K562 (cell line): ENCODE results near the gene KIF26B. TPM values are rescaled to one million over a fixed set of nuclear protein-coding genes. Genes with fewer than 3 reads are reported as not detected.

Source experiments
- ATAC-seq: fragments of 200-7000 bp; cut with Tn5 transposase; 3 replicates; pipeline ENCODE4 v1.9.1; 2020; ENCODE audit warnings: moderate library complexity
- BruUV-seq: library from RNA; stranded (reverse); fragments of 400-500 nt; replicated peaks from 2 replicates; lab custom pipeline; 2021; lab: Mats Ljungman, UMichigan
- CTCF ChIA-PET: fragments of 300-600 bp; formaldehyde crosslinking; extraction: SDS; loops from one replicate; lab custom pipeline; 2021; ENCODE audit warnings: low intra/inter-chr PET ratio; lab: Yijun Ruan, JAX
- POLR2A ChIA-PET: fragments of 300-600, 350-650 bp; sonication (Branson Sonifier 250); formaldehyde crosslinking; extraction: SDS; loops from one replicate; lab custom pipeline; 2021; ENCODE audit warnings: antibody characterized with exemption, inconsistent platforms; lab: Yijun Ruan, JAX
- DNase-seq, 4 experiments: peaks; one replicate each; pipeline versions ENCODE4 v3.0.0 to v3.0.0-alpha.2; 2011 to 2018; ENCODE audit warnings: low spot score in 3 of 4, mixed read lengths in 3 of 4; ENCODE audit errors: extremely low read depth in 1 of 4
- FAIRE-seq: peaks from 2 replicates; lab custom pipeline; 2011; peaks lifted over from hg19 to GRCh38; lab: Jason Lieb, UNC
- H2AFZ ChIP-seq: 2 replicates; pipeline ENCODE4 v1.6.0; 2011; ENCODE audit warnings: low read depth, low read length, control low read depth, inconsistent platforms
- H3K27ac ChIP-seq: fragments of 200-600 bp; 3 replicates; pipeline ENCODE4 v1.8.0; 2011; ENCODE audit warnings: low read depth, mild to moderate bottlenecking, control low read depth, inconsistent platforms, low read length, moderate library complexity, mixed read lengths; ENCODE audit errors: extremely low read depth
- H3K27me3 ChIP-seq, 2 experiments: fragments of 300-600 bp in 1 of 2; 2 replicates in 1 of 2; 3 replicates in 1 of 2; pipeline versions ENCODE4 v1.6.0 to v1.8.0; 2011; ENCODE audit warnings: inconsistent platforms in 2 of 2, low read length in 2 of 2, mild to moderate bottlenecking in 1 of 2, mixed read lengths in 1 of 2, moderate library complexity in 1 of 2; ENCODE audit not compliant: control insufficient read depth in 2 of 2, insufficient read depth in 2 of 2
- H3K36me3 ChIP-seq: fragments of 300-600 bp; 3 replicates; pipeline ENCODE4 v1.8.0; 2011; ENCODE audit warnings: mild to moderate bottlenecking, low read length, inconsistent platforms; ENCODE audit not compliant: control insufficient read depth, insufficient read depth
- H3K4me1 ChIP-seq, 2 experiments: fragments of 200-600 bp in 1 of 2; replicated peaks in 1 of 2; 2 replicates in 1 of 2; 3 replicates in 1 of 2; pipeline versions ENCODE4 v1.5.1 to v1.8.0; 2011; ENCODE audit warnings: inconsistent platforms in 2 of 2, low read length in 2 of 2, mild to moderate bottlenecking in 1 of 2, mixed read lengths in 1 of 2, moderate library complexity in 1 of 2; ENCODE audit not compliant: control insufficient read depth in 2 of 2, insufficient read depth in 2 of 2
- H3K4me2 ChIP-seq: 2 replicates; pipeline ENCODE4 v1.6.1; 2011; ENCODE audit warnings: low read length, control low read depth, inconsistent platforms, mixed read lengths; ENCODE audit not compliant: insufficient read depth
- H3K4me3 ChIP-seq: fragments of 200-600 bp; sonication (generic), shearing (Covaris generic); 2 replicates; pipeline ENCODE4 v1.5.1; 2016; ENCODE audit warnings: control low read depth, inconsistent platforms
- H3K79me2 ChIP-seq: fragments of 200-600 bp; 3 replicates; pipeline ENCODE4 v1.8.0; 2011; ENCODE audit warnings: low read length, inconsistent platforms; ENCODE audit not compliant: control insufficient read depth, insufficient read depth
- H3K9ac ChIP-seq, 2 experiments: 2 replicates each; pipeline versions ENCODE4 v1.6.0 to v1.6.1; 2011; ENCODE audit warnings: low read depth in 2 of 2, low read length in 2 of 2, control low read depth in 1 of 2, inconsistent platforms in 1 of 2, mild to moderate bottlenecking in 1 of 2, mixed read lengths in 1 of 2; ENCODE audit not compliant: insufficient read depth in 1 of 2
- H3K9me1 ChIP-seq: one replicate; pipeline ENCODE4 v1.6.0; 2011; ENCODE audit warnings: inconsistent platforms, mild to moderate bottlenecking, low read length, moderate library complexity; ENCODE audit not compliant: control insufficient read depth, insufficient read depth
- H3K9me3 ChIP-seq: replicated peaks from 2 replicates; pipeline ENCODE4 v1.5.1; 2011; ENCODE audit warnings: low read depth, low read length, inconsistent platforms; ENCODE audit not compliant: control insufficient read depth, insufficient read depth
- H4K20me1 ChIP-seq: replicated peaks from 2 replicates; pipeline ENCODE4 v1.6.1; 2011; ENCODE audit warnings: low read length, inconsistent platforms, mixed read lengths; ENCODE audit not compliant: control insufficient read depth, insufficient read depth
- ARID3B ChIP-seq: fragments of 250-450 bp; sonication (Bioruptor Pico); IDR thresholded peaks from 2 replicates; pipeline ENCODE4 v1.4.0; 2020; ENCODE audit warnings: borderline replicate concordance
- REST ChIP-seq, 2 experiments: fragments of 450-650 bp; formaldehyde crosslinking in 1 of 2; IDR thresholded peaks; 2 replicates each; pipeline versions ENCODE4 v1.4.0 to v1.6.1; 2014 to 2020; ENCODE audit warnings: mild to moderate bottlenecking in 2 of 2, borderline replicate concordance in 1 of 2, low read depth in 1 of 2
- WGBS: fragments of 100-300 bp; shearing (Covaris generic); methylation state at CpG from one replicate; pipeline ENCODE4 v1.1.6; 2016; ENCODE audit warnings: low coverage, mixed read lengths; ENCODE audit not compliant: insufficient coverage; ENCODE audit errors: missing lambda C conversion rate; 5-methylcytosine and 5-hydroxymethylcytosine counted together
- in situ Hi-C: fragments of 300-500 bp; cut with MboI; formaldehyde crosslinking; loops from 4 replicates; pipeline ENCODE4 v1.15.0; 2018; ENCODE audit warnings: inconsistent platforms, mixed read lengths
- intact Hi-C: fragments of 100-400 bp; cut with micrococcal nuclease; formaldehyde crosslinking; loops from 2 replicates; pipeline ENCODE4 v1.14.2; 2022
- polyA plus RNA-seq, 8 experiments: library from polyadenylated mRNA; depleted of rRNA in 4 of 8; stranded (reverse) in 5 of 8; unstranded in 3 of 8; fragments of >200 nt; fragmentation: Nextera tagmentation in 2 of 8; fragmentation: Illumina TruSeq in 1 of 8; extraction: Ambion mirVana in 2 of 8; extraction: Trizol in 1 of 8; gene quantifications; 2 replicates each; pipeline versions ENCODE4 v1.2.1 to v1.2.3, GENCODE V29; 2011 to 2014; ENCODE audit warnings: inconsistent platforms in 1 of 8, missing spikeins in 1 of 8
- total RNA-seq, 7 experiments: library from RNA; depleted of rRNA in 6 of 7; stranded (reverse); fragments of >200 nt in 6 of 7; fragmentation: Illumina TruSeq in 2 of 7; extraction: Trizol in 2 of 7; gene quantifications; 2 replicates each; pipeline versions ENCODE4 v1.2.1 to v1.2.3, GENCODE V29; 2011 to 2021; ENCODE audit warnings: low replicate concordance in 1 of 7

The KIF26B gene
- total and polyA plus RNA-seq, 9 of the 15 experiments (the other 6 are each of a cell fraction or from before 2014, with no cell fraction given) = 0.02 to 0.08 (median 0.03) TPM; not detected in 6

- FAIRE-seq (no peak), DNase-seq (no peak), ATAC-seq (no peak)
- in situ Hi-C loops = no loop called here
- TF ChIP-seq REST (IDR thresholded peaks at IDR 0.05; ENCODE audit: borderline replicate concordance) = 0 out of 2 replicates have a peak, but pooled peaks have one; percentile 9
- no peak for TF ChIP-seq REST (CRISPR knock-in tag; IDR thresholded peaks at IDR 0.05; ENCODE audit: low read depth)
- TF ChIP-seq ARID3B = no peak
- no peaks in the 10 kb centered on the region for H3K4me1 ChIP-seq
- WGBS = 0% methylated on average over 1 of the region's 1 CpG
- ChIA-PET POLR2A (no interaction called here), CTCF (no interaction called here)
- intact Hi-C loops = no loop called here
- no peak overlapping the region for H3K9ac ChIP-seq
- H3K27me3 ChIP-seq = peaks cover 45 to 57% of the 10 kb centered on the region in 2 experiments
- no peaks in the 10 kb centered on the region for H3K79me2 ChIP-seq
- peaks cover 4% of the 10 kb centered on the region; the same call in 1 of the 2 replicates for H4K20me1 ChIP-seq
- no peaks in the 10 kb centered on the region for H3K9me3 ChIP-seq
- H3K36me3 ChIP-seq = no peaks in the 10 kb centered on the region
- H3K9me1 ChIP-seq = no peaks in the 10 kb centered on the region
- no peak overlapping the region for H3K4me2 ChIP-seq
- H2AFZ ChIP-seq = no peak overlapping the region
- no TSS peak for BruUV-seq
- H3K27ac ChIP-seq = no peak overlapping the region
- no peak overlapping the region for H3K4me3 ChIP-seq
These were observed 136.1 kb downstream of the KIF26B start for GRCh38 chr1:245290836-245291235.
